Esophagus mucosa (tissue), 1 donor: ENCODE measurements around the gene WDR38. TPM values are rescaled to one million over a fixed set of nuclear protein-coding genes. Genes with fewer than 3 reads are reported as not detected.

ENCODE experiments used
- ATAC-seq: fragments of 200-7000 bp; cut with Tn5 transposase; one replicate; pipeline ENCODE4 v1.9.1; 2020
- total RNA-seq: library from RNA; stranded (reverse); gene quantifications from one replicate; pipeline ENCODE4 v1.2.4, GENCODE V29; 2023
- donor health status: DM: yes; HTN: yes; CAD: no.

The WDR38 gene
- total RNA-seq, 1 donor from 2014 or later = not detected

DNA sequence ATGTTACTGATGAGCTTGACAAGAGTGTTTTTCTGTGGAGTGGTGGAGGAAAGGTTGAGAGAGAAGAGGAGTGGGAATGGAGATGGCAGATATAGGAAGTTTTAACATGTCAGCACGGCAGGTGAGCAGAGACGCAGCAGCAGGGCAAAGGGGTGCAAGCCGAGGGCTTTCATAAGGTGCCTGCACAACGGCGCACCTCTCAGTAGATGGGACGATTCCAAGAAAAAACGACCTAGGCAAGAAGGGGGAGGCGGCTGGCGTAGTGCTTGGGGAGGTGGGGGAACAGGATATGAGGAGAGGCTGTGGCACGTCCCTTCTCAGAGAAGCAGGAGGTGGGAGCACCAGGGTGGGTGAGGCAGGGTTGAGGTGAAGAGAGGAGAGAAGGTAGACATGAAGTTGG lies 33.2 kb downstream of the WDR38 start:
- ATAC-seq = no peak

DNA sequence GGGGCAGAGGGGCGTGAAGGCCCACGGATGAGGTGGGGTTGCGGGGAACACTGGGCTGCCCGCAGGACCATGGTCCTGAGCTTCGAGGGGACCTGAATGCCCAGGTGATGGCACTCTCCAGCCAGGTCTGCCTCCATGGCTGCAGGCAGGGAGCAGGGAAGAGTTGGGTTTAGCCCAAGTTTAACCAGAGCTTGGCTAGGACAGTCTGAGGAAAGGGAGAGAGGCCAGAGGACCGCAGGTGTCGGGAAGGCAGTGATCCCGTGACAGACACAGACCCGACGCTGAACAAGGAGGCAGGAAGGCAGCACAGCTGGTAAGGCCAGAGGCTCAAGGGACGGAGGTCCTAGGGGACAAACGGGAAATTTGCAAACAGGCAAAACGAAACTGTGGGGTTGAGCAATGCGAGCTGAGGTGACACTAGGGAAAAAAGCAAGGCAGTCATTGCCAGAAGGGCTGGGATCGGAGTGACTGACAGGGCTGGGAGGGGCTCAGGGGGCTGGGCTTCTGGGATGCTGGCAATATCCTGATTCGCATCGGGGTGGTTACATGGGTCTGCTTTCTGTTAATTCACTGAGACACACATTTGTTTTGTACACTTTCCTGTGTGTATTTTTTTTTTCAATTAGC lies 33.7 kb downstream of the WDR38 start:
- ATAC-seq = no peak

- no peak for ATAC-seq
Measured at GRCh38 chr9:124887832-124888231, 34.6 kb downstream of the WDR38 start.

GRCh38 chr9:124889006-124889405 lies 35.7 kb downstream of the WDR38 start:
- ATAC-seq = no peak

GRCh38 chr9:124890179-124890578 lies 36.9 kb downstream of the WDR38 start:
- ATAC-seq = no peak

DNA sequence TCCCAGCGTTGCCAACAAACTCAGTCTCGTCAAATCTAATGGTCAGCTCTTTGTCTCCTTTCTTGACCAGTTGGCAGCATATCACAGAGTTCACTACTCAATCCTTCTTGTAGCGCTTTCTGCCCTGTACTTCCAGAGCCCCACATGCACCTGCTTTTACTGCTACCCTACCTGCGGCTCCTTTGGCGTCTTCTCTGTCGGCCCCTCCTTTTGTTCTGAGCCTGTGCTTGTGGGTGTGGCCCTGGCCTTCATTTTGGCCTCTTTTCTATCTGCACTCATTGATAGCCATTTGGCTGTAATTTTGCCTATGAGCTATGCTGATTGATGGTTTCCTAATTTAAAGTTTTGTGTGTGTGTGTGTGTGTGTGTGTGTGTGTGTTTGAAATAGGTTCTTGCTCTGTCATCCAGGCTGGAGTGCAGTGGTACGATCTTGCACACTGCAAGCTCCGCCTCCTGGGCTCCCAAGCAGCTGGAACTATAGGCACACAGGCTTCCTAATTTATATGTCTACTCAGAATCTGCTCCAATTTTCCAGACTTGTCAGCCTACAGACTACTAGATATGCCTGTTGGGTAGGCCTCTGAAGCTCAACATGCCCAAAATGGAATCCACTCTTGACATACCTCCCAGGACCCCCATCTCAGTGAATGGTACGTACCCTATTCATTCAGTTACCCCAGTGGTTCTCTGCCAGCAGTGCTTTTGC lies 40.9 kb downstream of the WDR38 start:
- no peak for ATAC-seq

- ATAC-seq = peak; percentile 52
Measured at GRCh38 chr9:124894741-124895170, 41.5 kb downstream of the WDR38 start.

GRCh38 chr9:124897570-124898460 lies 44.6 kb downstream of the WDR38 start:
- ATAC-seq = no peak

DNA sequence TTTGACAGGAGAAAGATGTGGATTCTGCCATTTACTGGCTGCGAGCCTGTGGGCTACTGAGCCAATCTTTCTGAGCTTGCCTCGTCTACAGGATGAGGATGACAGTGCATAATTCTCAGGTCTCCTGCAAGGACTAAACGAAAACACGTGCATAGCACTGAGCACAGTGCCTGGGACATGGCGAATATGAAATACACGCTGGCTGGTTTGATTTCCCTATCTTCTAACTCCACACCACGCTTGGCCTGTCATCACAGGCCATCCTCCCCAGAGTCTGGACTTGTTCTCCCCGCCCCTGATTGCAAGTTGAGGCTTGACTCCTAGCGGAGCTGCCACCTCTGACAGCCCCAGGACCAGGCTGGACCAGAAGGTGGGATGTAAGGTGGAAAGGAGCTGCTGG lies 46.6 kb downstream of the WDR38 start:
- ATAC-seq = peak; percentile 74

DNA sequence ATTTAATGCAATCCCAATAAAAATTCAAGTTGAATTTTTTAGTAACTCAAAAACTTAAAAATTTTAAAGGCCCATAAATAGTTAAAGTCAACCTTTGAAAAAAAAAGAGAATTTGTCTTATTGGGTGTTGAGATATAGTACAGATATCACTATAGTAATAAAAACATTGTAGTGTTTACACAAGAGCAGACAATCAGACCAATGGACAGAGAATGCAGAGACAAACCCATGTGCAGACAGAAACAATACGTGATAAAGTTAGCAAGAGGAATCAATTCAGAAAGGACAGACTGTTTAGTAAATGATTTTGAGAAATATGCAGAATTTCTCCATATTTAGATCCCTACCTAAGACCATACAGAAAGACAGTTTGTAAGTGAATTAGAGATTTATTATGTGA lies 53.7 kb downstream of the WDR38 start:
- ATAC-seq = no peak

Other genes with a start within 250 kb of the WDR38 start
- 1.7 TPM for gene NR6A1, start 82.1 kb upstream of the WDR38 start, total RNA-seq
- 12.3 TPM for gene OLFML2A, start 76.3 kb upstream of the WDR38 start, total RNA-seq
- gene RPL35, start 8.5 kb downstream of the WDR38 start, total RNA-seq = 1,741 TPM
- gene ARPC5L, start 8.7 kb downstream of the WDR38 start, total RNA-seq = 59.3 TPM
- gene GOLGA1, start 87.6 kb downstream of the WDR38 start, total RNA-seq = 17.6 TPM